ENCODE results near the gene LRRC28. TPM values are rescaled to one million over a fixed set of nuclear protein-coding genes. Genes with fewer than 3 reads are reported as not detected.

The LRRC28 gene
- total and polyA plus RNA-seq, 2 of the 4 experiments (the other 2 are of a cell fraction), result 12.7 to 21.1 TPM

DNA sequence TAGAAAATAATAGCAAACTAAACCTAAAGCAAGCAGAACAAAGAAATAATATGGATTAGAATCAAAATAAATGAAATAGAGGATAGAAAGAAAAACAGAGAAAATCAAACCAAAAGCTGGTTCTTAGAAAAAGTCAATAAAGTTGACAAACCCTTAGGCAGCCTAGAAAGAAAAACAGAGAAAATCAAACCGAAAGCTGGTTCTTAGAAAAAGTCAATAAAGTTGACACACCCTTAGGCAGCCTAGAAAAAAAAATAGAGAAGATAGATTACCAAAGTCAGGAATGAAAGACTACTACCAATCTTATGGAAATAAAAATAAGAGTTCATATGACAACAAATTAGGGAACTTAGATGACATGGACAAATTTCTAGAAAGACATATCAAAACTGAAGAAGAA lies 142.4 kb downstream of the LRRC28 start:
- H3K4ac ChIP-seq (ENCODE audit: low read depth, low read length), result no peak overlapping the region
- peaks cover 2% of the 10 kb centered on the region; the same call in 1 of the 2 replicates for H3K9me3 ChIP-seq (ENCODE audit: control insufficient read depth, insufficient read depth, low read length)
- H3K14ac ChIP-seq (replicated peaks; ENCODE audit: low read depth, low read length), result no peak overlapping the region
- in situ Hi-C loops (cut with MboI; ENCODE audit: low sequenced_read_pairs) (no loop called here), dilution Hi-C loops (cut with HindIII; ENCODE audit: low sequenced_read_pairs, unreplicated experiment) (no loop called here), intact Hi-C loops (cut with micrococcal nuclease) (no loop called here)
- no peak overlapping the region for H2BK5ac ChIP-seq (ENCODE audit: low read depth, low read length, poor library complexity, severe bottlenecking)
- no peak overlapping the region for H2BK20ac ChIP-seq (ENCODE audit: low read depth, low read length)
- H3K79me1 ChIP-seq (ENCODE audit: low read depth in 1 of 2, low read length in 2 of 2), result no peaks in the 10 kb centered on the region
- no peaks in the 10 kb centered on the region for H3K9me1 ChIP-seq (ENCODE audit: insufficient read depth, low read length)
- DNase-seq (no peak), ATAC-seq (ENCODE audit: low read depth) (no peak)
- H3K23ac ChIP-seq (ENCODE audit: low read depth, low read length), result no peak overlapping the region
- H3K36me3 ChIP-seq (ENCODE audit: control insufficient read depth, insufficient read depth, low read length), result no peaks in the 10 kb centered on the region
- ChIA-PET POLR2A (ENCODE audit: unreplicated experiment) (no interaction called here), CTCF (interaction anchor here (1.5 kb wide), 1 partner anchor 15 kb away, joined by 3 read pairs; no protein-coding TSS in a partner anchor)
- no peak overlapping the region for H2AK9ac ChIP-seq (replicated peaks; ENCODE audit: low read depth, low read length, poor library complexity)
- H4K20me1 ChIP-seq (ENCODE audit: insufficient read depth, low read length), result no peaks in the 10 kb centered on the region
- H3K4me2 ChIP-seq (ENCODE audit: low read depth, low read length), result no peak overlapping the region
- H4K91ac ChIP-seq (ENCODE audit: insufficient read depth, low read depth, low read length), result no peak overlapping the region
- no peak overlapping the region for H2AK5ac ChIP-seq (ENCODE audit: low read depth, low read length)
- no peak overlapping the region for H3K27ac ChIP-seq (ENCODE audit: insufficient read depth, low read length)
- no peak for TF ChIP-seq POLR2A (IDR thresholded peaks at IDR 0.05; ENCODE audit: low read depth, low read length)
- no peak overlapping the region for H4K5ac ChIP-seq (ENCODE audit: low read depth, low read length)
- no peaks in the 10 kb centered on the region for H3K4me1 ChIP-seq (ENCODE audit: control insufficient read depth, insufficient read depth, low read length)
- no peak overlapping the region for H2AFZ ChIP-seq (replicated peaks; ENCODE audit: low read length, poor library complexity)
- H4K8ac ChIP-seq (ENCODE audit: low read depth in 2 of 2, low read length in 2 of 2), result no peak overlapping the region
- no peak overlapping the region for H3K9ac ChIP-seq (ENCODE audit: low read depth, low read length)
- H2BK15ac ChIP-seq (ENCODE audit: low read depth, low read length), result no peak overlapping the region
- H2BK120ac ChIP-seq (ENCODE audit: low read depth, low read length), result no peak overlapping the region
- no peak overlapping the region for H3K4me3 ChIP-seq (ENCODE audit: insufficient read depth, low read depth, low read length)
- H3K18ac ChIP-seq (ENCODE audit: low read depth, low read length), result no peak overlapping the region
- H3K27me3 ChIP-seq (ENCODE audit: control insufficient read depth, insufficient read depth, low read length), result no peaks in the 10 kb centered on the region
- no peak overlapping the region for H3K56ac ChIP-seq (ENCODE audit: extremely low read depth, insufficient read depth, low read length)
- no CpG with 5 or more reads among the region's 1 CpG for WGBS, 2 experiments (ENCODE audit: extremely low coverage in 2 of 2, insufficient read length in 1 of 2)
- no TSS peak for BruUV-seq (replicated peaks)
